ENCODE results near the gene MMADHC. TPM values are rescaled to one million over a fixed set of nuclear protein-coding genes. Genes with fewer than 3 reads are reported as not detected.

MMADHC gene
- total and polyA plus RNA-seq, 2 of the 13 experiments (the other 11 are each of a cell fraction or from before 2014, with no cell fraction given): 90.2 to 210 TPM

DNA sequence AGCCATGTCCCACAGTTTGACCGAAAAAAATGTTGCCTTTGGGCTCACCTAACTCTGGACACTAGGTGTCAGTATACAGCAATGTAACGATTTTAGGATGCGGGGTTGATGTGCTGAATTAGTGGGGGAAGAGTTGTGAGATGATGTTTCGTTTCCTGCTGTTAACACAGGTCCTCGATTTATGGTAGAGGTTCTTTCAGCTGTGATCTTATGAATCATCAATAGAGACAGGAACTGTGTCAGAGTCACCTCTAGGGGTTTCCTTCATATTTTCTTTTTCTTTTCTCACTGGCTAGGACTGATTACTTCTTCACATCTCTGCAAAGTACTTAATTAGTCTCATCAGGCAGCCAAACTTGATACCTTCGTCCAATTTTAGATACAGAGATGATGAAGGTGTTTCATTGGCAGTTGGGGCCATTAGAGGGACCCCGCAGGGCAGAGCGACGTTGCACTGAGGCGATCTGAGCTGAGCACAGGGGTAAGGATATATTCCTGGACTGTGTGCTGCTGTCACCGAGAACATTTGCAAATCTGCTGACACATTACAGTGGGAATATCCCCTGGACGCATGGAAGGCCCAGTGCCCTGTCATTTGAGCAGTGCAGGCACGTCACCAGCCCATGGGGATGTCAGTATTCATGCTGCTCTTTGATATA, 10.2 kb upstream of the MMADHC start:
- H3K79me2 ChIP-seq (ENCODE audit: insufficient read depth, low read length): no peaks in the 10 kb centered on the region
- H3K4me2 ChIP-seq (ENCODE audit: low read depth, low read length): no peak overlapping the region
- DNase-seq (ENCODE audit: low spot score) (peak; percentile 57), ATAC-seq (peak; percentile 89), FAIRE-seq (peak; percentile 87)
- ChIA-PET CTCF (ENCODE audit: low intra/inter-chr PET ratio, low total read pairs) (interaction anchor here (1.1 to 2.3 kb wide), 5 partner anchors 117 to 1454 kb away, joined by 4 to 19 read pairs (median 8); partner anchors contain the start of gene RND3), POLR2A (no interaction called here)
- 0 out of 2 replicates have a peak, but pooled peaks cover 3% of the 10 kb centered on the region for H3K9me3 ChIP-seq (ENCODE audit: low read length)
- BruUV-seq (replicated peaks): no TSS peak
- no peak overlapping the region for H3K27ac ChIP-seq (ENCODE audit: extremely low read length, insufficient read depth, low read length)
- no peaks in the 10 kb centered on the region for H3K27me3 ChIP-seq (ENCODE audit: control insufficient read depth in 1 of 2, insufficient read depth in 2 of 2, low read length in 2 of 2)
- H4K20me1 ChIP-seq (ENCODE audit: insufficient read depth, low read length): no peaks in the 10 kb centered on the region
- H2AFZ ChIP-seq (ENCODE audit: low read length): no peak overlapping the region
- H3K4me3 ChIP-seq (replicated peaks in 1 of 3; ENCODE audit: insufficient read depth in 1 of 3, low read depth in 2 of 3, low read length in 3 of 3): no peak overlapping the region
- H3K36me3 ChIP-seq (replicated peaks in 1 of 2; ENCODE audit: control insufficient read depth in 1 of 2, insufficient read depth in 2 of 2, low read length in 2 of 2): peaks cover 0 to 13% of the 10 kb centered on the region in 2 experiments; a peak in 3 of 5 replicates
- H3K9ac ChIP-seq (ENCODE audit: insufficient read depth, low read depth, low read length): no peak overlapping the region
- intact Hi-C loops (cut with micrococcal nuclease; ENCODE audit: unreplicated experiment) (loop anchor here (1.0 to 10.0 kb wide), 5 partner anchors 118 to 1454 kb away; partner anchors contain the start of gene RND3), in situ Hi-C loops (cut with HindIII; ENCODE audit: extremely low pct_ligation_motif_present, low pct_unique_long_range_greater_than_20kb) (loop anchor here (5.0 to 10.0 kb wide), 4 partner anchors 890 to 1637 kb away; partner anchors contain the start of gene RND3)
- whole genome bisulfite sequencing (ENCODE audit: low lambda C conversion rate): 55% methylated on average over 12 of the region's 13 CpGs
- no peaks in the 10 kb centered on the region for H3K4me1 ChIP-seq (ENCODE audit: insufficient read depth, low read length)
- TF ChIP-seq CCAR2 (optimal IDR thresholded peaks at IDR 0.05; ENCODE audit: low read depth, low read length) (no peak), STAG1 (CRISPR knock-in tag; IDR thresholded peaks at IDR 0.05) (peak; percentile 95), SMC3 (IDR thresholded peaks at IDR 0.05; ENCODE audit: low read length) (peak; percentile 85), CENPX (CRISPR knock-in tag; IDR thresholded peaks at IDR 0.05) (no peak), KLF12 (CRISPR knock-in tag; IDR thresholded peaks at IDR 0.05; ENCODE audit: borderline replicate concordance) (no peak), ZSCAN29 (CRISPR knock-in tag; conservative IDR thresholded peaks at IDR 0.05) (no peak), ZNF446 (CRISPR knock-in tag; IDR thresholded peaks at IDR 0.05) (no peak), MATR3 (CRISPR knock-in tag; IDR thresholded peaks at IDR 0.05) (no peak), HNRNPK (IDR thresholded peaks at IDR 0.05; ENCODE audit: low read depth, low read length, poor library complexity, severe bottlenecking) (no peak), ZNF605 (CRISPR knock-in tag; IDR thresholded peaks at IDR 0.05) (0 out of 2 replicates have a peak, but pooled peaks have one; percentile 17), NONO (IDR thresholded peaks at IDR 0.05) (no peak), NONO (CRISPR knock-in tag; conservative IDR thresholded peaks at IDR 0.05) (0 out of 2 replicates have a peak, but pooled peaks have one; percentile 20), THAP11 (CRISPR knock-in tag; IDR thresholded peaks at IDR 0.05) (0 out of 2 replicates have a peak, but pooled peaks have one; percentile 18), RAD21 (CRISPR knock-in tag; IDR thresholded peaks at IDR 0.05) (peak; percentile 79)
- TF ChIP-seq, protein P1, sequence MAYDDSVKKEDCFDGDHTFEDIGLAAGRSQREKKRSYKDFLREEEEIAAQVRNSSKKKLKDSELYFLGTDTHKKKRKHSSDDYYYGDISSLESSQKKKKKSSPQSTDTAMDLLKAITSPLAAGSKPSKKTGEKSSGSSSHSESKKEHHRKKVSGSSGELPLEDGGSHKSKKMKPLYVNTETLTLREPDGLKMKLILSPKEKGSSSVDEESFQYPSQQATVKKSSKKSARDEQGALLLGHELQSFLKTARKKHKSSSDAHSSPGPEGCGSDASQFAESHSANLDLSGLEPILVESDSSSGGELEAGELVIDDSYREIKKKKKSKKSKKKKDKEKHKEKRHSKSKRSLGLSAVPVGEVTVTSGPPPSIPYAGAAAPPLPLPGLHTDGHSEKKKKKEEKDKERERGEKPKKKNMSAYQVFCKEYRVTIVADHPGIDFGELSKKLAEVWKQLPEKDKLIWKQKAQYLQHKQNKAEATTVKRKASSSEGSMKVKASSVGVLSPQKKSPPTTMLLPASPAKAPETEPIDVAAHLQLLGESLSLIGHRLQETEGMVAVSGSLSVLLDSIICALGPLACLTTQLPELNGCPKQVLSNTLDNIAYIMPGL (CRISPR knock-in tag; IDR thresholded peaks at IDR 0.05; ENCODE audit: borderline replicate concordance in 1 of 2, low read depth in 1 of 2): no peak
- TF ChIP-seq, protein P2, sequence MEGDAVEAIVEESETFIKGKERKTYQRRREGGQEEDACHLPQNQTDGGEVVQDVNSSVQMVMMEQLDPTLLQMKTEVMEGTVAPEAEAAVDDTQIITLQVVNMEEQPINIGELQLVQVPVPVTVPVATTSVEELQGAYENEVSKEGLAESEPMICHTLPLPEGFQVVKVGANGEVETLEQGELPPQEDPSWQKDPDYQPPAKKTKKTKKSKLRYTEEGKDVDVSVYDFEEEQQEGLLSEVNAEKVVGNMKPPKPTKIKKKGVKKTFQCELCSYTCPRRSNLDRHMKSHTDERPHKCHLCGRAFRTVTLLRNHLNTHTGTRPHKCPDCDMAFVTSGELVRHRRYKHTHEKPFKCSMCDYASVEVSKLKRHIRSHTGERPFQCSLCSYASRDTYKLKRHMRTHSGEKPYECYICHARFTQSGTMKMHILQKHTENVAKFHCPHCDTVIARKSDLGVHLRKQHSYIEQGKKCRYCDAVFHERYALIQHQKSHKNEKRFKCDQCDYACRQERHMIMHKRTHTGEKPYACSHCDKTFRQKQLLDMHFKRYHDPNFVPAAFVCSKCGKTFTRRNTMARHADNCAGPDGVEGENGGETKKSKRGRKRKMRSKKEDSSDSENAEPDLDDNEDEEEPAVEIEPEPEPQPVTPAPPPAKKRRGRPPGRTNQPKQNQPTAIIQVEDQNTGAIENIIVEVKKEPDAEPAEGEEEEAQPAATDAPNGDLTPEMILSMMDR (CRISPR knock-in tag; IDR thresholded peaks at IDR 0.05): peak; percentile 94
- TF ChIP-seq, protein P3, sequence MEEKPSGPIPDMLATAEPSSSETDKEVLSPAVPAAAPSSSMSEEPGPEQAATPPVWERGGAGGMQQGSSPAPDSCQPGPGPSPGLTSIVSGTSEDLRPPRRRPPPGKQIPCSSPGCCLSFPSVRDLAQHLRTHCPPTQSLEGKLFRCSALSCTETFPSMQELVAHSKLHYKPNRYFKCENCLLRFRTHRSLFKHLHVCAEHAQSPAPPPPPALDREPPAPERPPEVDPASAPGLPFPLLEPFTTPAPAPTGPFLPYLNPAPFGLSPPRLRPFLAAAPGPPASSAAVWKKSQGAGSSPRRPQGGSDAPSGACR (CRISPR knock-in tag; IDR thresholded peaks at IDR 0.05): no peak
- TF ChIP-seq, protein P4, sequence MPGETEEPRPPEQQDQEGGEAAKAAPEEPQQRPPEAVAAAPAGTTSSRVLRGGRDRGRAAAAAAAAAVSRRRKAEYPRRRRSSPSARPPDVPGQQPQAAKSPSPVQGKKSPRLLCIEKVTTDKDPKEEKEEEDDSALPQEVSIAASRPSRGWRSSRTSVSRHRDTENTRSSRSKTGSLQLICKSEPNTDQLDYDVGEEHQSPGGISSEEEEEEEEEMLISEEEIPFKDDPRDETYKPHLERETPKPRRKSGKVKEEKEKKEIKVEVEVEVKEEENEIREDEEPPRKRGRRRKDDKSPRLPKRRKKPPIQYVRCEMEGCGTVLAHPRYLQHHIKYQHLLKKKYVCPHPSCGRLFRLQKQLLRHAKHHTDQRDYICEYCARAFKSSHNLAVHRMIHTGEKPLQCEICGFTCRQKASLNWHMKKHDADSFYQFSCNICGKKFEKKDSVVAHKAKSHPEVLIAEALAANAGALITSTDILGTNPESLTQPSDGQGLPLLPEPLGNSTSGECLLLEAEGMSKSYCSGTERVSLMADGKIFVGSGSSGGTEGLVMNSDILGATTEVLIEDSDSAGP (CRISPR knock-in tag; IDR thresholded peaks at IDR 0.05; ENCODE audit: borderline replicate concordance): no peak

All from HepG2 (cell line).